NB4 (cell line): ENCODE measurements around the gene FKBP5.

Experiments used
- POLR2A ChIP-seq: IDR thresholded peaks from 2 replicates; pipeline ENCODE4 v1.6.1; 2011; ENCODE audit warnings: mild to moderate bottlenecking; ENCODE audit not compliant: insufficient read length; ENCODE audit errors: extremely low read depth
- TF ChIP-seq, protein P1 (sequence below): IDR thresholded peaks from one replicate; pipeline ENCODE4 v1.5.1; 2012; ENCODE audit warnings: low read depth, low read length

GRCh38 chr6:35634316-35634715 lies 54.4 kb downstream of the FKBP5 start:
- TF ChIP-seq, protein P1, sequence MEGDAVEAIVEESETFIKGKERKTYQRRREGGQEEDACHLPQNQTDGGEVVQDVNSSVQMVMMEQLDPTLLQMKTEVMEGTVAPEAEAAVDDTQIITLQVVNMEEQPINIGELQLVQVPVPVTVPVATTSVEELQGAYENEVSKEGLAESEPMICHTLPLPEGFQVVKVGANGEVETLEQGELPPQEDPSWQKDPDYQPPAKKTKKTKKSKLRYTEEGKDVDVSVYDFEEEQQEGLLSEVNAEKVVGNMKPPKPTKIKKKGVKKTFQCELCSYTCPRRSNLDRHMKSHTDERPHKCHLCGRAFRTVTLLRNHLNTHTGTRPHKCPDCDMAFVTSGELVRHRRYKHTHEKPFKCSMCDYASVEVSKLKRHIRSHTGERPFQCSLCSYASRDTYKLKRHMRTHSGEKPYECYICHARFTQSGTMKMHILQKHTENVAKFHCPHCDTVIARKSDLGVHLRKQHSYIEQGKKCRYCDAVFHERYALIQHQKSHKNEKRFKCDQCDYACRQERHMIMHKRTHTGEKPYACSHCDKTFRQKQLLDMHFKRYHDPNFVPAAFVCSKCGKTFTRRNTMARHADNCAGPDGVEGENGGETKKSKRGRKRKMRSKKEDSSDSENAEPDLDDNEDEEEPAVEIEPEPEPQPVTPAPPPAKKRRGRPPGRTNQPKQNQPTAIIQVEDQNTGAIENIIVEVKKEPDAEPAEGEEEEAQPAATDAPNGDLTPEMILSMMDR = no peak
- no peak for TF ChIP-seq POLR2A
